ENCODE measurements around the gene SYPL1. TPM values are rescaled to one million over a fixed set of nuclear protein-coding genes. Genes with fewer than 3 reads are reported as not detected.

Gene SYPL1
- total and polyA plus RNA-seq, 9 of the 15 experiments (the other 6 are each of a cell fraction or from before 2014, with no cell fraction given), result 23.8 to 214 (median 70.2) TPM

DNA sequence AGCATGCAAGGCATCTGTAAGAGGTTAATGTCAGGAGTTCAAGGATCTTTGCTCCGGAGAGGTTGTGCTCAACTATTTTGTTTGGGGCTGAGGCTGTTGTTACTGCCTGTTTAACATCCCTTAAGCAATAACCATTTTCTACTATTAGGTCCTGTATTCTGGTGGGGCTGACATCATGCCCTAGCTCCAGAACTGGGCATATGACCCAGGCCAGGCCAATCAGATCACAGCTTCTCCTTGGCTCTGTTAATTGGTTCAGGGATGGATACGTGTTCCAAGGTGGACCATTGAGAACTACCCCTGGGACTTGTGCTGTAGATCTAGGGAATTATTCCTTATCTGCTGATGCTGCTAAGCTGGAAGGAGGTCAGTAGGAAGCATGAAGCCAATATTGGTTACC lies 67.0 kb downstream of the SYPL1 start:
- no TSS peak for BruUV-seq (replicated peaks)
- Histone ChIP-seq H2AFZ (ENCODE audit: low read depth, low read length) (no peak overlapping the region), H4K20me1 (replicated peaks; ENCODE audit: control insufficient read depth, insufficient read depth, low read length) (peaks cover 10% of the 10 kb centered on the region; the same call in 1 of the 2 replicates), H3K27ac (ENCODE audit: extremely low read depth, low read depth, low read length) (no peak overlapping the region), H3K4me1 (replicated peaks in 1 of 2; ENCODE audit: control insufficient read depth in 2 of 2, insufficient read depth in 2 of 2, low read length in 2 of 2) (peaks cover 0 to 13% of the 10 kb centered on the region in 2 experiments; a peak in 3 of 5 replicates), H3K9ac (ENCODE audit: insufficient read depth in 1 of 2, low read depth in 2 of 2, low read length in 2 of 2) (no peak overlapping the region), H3K27me3 (ENCODE audit: control insufficient read depth in 2 of 2, insufficient read depth in 2 of 2, low read length in 2 of 2) (peaks cover 35 to 56% of the 10 kb centered on the region in 2 experiments), H3K9me1 (ENCODE audit: control insufficient read depth, insufficient read depth, low read length) (no peaks in the 10 kb centered on the region), H3K79me2 (ENCODE audit: control insufficient read depth, insufficient read depth, low read length) (no peaks in the 10 kb centered on the region), H3K4me2 (ENCODE audit: insufficient read depth, low read length) (no peak overlapping the region), H3K36me3 (ENCODE audit: control insufficient read depth, insufficient read depth, low read length) (no peaks in the 10 kb centered on the region), H3K4me3 (no peak overlapping the region), H3K9me3 (replicated peaks; ENCODE audit: control insufficient read depth, insufficient read depth, low read depth, low read length) (no peaks in the 10 kb centered on the region)
- TF ChIP-seq HDAC8 (tag; IDR thresholded peaks at IDR 0.05), result no peak
- TF ChIP-seq MXI1 (IDR thresholded peaks at IDR 0.05; ENCODE audit: low read depth, low read length), result no peak
- TF ChIP-seq ZNF311 (CRISPR knock-in tag; IDR thresholded peaks at IDR 0.05), result no peak
- no peak for TF ChIP-seq SAFB (IDR thresholded peaks at IDR 0.05; ENCODE audit: borderline replicate concordance, low read depth, low read length)
- FAIRE-seq, result no peak
- 4% methylated on average over 2 of the region's 2 CpGs for WGBS (ENCODE audit: insufficient coverage, low coverage, missing lambda C conversion rate)
- intact Hi-C loops (cut with micrococcal nuclease) (no loop called here), in situ Hi-C loops (cut with MboI) (no loop called here)
- POLR2A ChIA-PET, result interaction anchor here (1.1 kb wide), 1 partner anchor 22 kb away, joined by 4 read pairs; no protein-coding TSS in a partner anchor
- no peak for ATAC-seq
- CTCF ChIA-PET (ENCODE audit: low intra/inter-chr PET ratio), result interaction anchor here (5.4 kb wide), 1 partner anchor 284 kb away, joined by 88 read pairs; no protein-coding TSS in a partner anchor
- DNase-seq (ENCODE audit: extremely low read depth in 1 of 4, low spot score in 3 of 4), result no peak

DNA sequence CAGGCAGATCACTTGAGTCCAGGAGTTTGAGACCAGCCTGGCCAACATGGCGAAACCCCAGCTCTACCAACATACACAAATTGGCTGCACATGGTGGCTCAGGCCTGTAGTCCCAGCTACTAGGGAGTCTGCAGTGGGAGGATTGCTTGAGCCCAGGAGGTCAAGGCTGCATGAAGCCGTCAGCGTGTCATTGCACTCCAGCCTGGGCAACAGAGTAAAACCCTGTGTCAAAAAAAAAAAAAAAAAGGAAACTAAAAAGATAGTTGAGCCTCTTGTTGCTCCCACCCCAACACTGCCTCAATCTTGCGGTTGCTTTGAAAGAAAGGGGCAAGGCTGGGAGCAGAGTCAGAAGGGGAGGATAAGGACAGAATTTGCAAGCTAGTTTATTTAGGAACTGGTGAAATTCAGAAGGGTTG lies 69.9 kb downstream of the SYPL1 start:
- CTCF ChIA-PET (ENCODE audit: low intra/inter-chr PET ratio), result interaction anchor here (0.7 to 5.4 kb wide), 9 partner anchors 32 to 390 kb away, joined by 3 to 88 read pairs (median 5); no protein-coding TSS in a partner anchor
- Histone ChIP-seq H3K36me3 (ENCODE audit: control insufficient read depth, insufficient read depth, low read length) (no peaks in the 10 kb centered on the region), H3K27ac (ENCODE audit: extremely low read depth, low read depth, low read length) (no peak overlapping the region), H3K4me1 (replicated peaks in 1 of 2; ENCODE audit: control insufficient read depth in 2 of 2, insufficient read depth in 2 of 2, low read length in 2 of 2) (peaks cover 0 to 13% of the 10 kb centered on the region in 2 experiments; a peak in 3 of 5 replicates), H3K4me3 (no peak overlapping the region), H3K27me3 (ENCODE audit: control insufficient read depth in 2 of 2, insufficient read depth in 2 of 2, low read length in 2 of 2) (peaks cover 13 to 44% of the 10 kb centered on the region in 2 experiments; a peak in 4 of 5 replicates), H4K20me1 (replicated peaks; ENCODE audit: control insufficient read depth, insufficient read depth, low read length) (peaks cover 7% of the 10 kb centered on the region; the same call in 1 of the 2 replicates), H3K9me1 (ENCODE audit: control insufficient read depth, insufficient read depth, low read length) (no peaks in the 10 kb centered on the region), H2AFZ (ENCODE audit: low read depth, low read length) (0 out of 2 replicates have a peak overlapping the region, but pooled peaks have one; percentile 71), H3K9me3 (replicated peaks; ENCODE audit: control insufficient read depth, insufficient read depth, low read depth, low read length) (no peaks in the 10 kb centered on the region), H3K9ac (ENCODE audit: insufficient read depth in 1 of 2, low read depth in 2 of 2, low read length in 2 of 2) (no peak overlapping the region), H3K4me2 (ENCODE audit: insufficient read depth, low read length) (no peak overlapping the region), H3K79me2 (ENCODE audit: control insufficient read depth, insufficient read depth, low read length) (no peaks in the 10 kb centered on the region)
- TF ChIP-seq, protein P1, sequence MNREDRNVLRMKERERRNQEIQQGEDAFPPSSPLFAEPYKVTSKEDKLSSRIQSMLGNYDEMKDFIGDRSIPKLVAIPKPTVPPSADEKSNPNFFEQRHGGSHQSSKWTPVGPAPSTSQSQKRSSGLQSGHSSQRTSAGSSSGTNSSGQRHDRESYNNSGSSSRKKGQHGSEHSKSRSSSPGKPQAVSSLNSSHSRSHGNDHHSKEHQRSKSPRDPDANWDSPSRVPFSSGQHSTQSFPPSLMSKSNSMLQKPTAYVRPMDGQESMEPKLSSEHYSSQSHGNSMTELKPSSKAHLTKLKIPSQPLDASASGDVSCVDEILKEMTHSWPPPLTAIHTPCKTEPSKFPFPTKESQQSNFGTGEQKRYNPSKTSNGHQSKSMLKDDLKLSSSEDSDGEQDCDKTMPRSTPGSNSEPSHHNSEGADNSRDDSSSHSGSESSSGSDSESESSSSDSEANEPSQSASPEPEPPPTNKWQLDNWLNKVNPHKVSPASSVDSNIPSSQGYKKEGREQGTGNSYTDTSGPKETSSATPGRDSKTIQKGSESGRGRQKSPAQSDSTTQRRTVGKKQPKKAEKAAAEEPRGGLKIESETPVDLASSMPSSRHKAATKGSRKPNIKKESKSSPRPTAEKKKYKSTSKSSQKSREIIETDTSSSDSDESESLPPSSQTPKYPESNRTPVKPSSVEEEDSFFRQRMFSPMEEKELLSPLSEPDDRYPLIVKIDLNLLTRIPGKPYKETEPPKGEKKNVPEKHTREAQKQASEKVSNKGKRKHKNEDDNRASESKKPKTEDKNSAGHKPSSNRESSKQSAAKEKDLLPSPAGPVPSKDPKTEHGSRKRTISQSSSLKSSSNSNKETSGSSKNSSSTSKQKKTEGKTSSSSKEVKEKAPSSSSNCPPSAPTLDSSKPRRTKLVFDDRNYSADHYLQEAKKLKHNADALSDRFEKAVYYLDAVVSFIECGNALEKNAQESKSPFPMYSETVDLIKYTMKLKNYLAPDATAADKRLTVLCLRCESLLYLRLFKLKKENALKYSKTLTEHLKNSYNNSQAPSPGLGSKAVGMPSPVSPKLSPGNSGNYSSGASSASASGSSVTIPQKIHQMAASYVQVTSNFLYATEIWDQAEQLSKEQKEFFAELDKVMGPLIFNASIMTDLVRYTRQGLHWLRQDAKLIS (CRISPR knock-in tag; IDR thresholded peaks at IDR 0.05), result 0 out of 2 replicates have a peak, but pooled peaks have one; percentile 32
- no peak for TF ChIP-seq CBX8 (IDR thresholded peaks at IDR 0.05; ENCODE audit: borderline replicate concordance, extremely low read depth, low read depth, low read length, poor library complexity, severe bottlenecking)
- ATAC-seq (peak; percentile 4; the same call in 2 of the 3 replicates), DNase-seq (ENCODE audit: extremely low read depth in 1 of 4, low spot score in 3 of 4) (no peak), FAIRE-seq (peak; percentile 6)
- POLR2A ChIA-PET, result no interaction called here
- BruUV-seq (replicated peaks), result no TSS peak
- in situ Hi-C loops (cut with MboI), result loop anchor here (5.0 kb wide), 2 partner anchors 290 to 395 kb away; no protein-coding TSS in a partner anchor
- intact Hi-C loops (cut with micrococcal nuclease), result loop anchor here (1.0 kb wide), 1 partner anchor 282 kb away; no protein-coding TSS in a partner anchor
- 69% methylated on average over 4 of the region's 4 CpGs for WGBS (ENCODE audit: insufficient coverage, low coverage, missing lambda C conversion rate)

Measured in K562 (cell line).